Astrocyte of the spinal cord (primary cell): ENCODE measurements around the gene LY86.

Experiments
- DNase-seq: peaks from one replicate; pipeline ENCODE4 v3.0.0; 2011; ENCODE audit warnings: low read depth, low spot score
- H3K4me3 ChIP-seq: 2 replicates; pipeline ENCODE4 v1.5.1; 2011; ENCODE audit warnings: low read depth, mild to moderate bottlenecking, low read length, moderate library complexity
- CTCF ChIP-seq: IDR thresholded peaks from 2 replicates; pipeline ENCODE4 v1.5.1; 2012; ENCODE audit warnings: low read depth, mild to moderate bottlenecking, low read length, inconsistent platforms
- in situ Hi-C: cut with HindIII; loops from 2 replicates; pipeline ENCODE4 v1.10.0; 2017; ENCODE audit warnings: low sequenced_read_pairs

LY86 gene

DNA sequence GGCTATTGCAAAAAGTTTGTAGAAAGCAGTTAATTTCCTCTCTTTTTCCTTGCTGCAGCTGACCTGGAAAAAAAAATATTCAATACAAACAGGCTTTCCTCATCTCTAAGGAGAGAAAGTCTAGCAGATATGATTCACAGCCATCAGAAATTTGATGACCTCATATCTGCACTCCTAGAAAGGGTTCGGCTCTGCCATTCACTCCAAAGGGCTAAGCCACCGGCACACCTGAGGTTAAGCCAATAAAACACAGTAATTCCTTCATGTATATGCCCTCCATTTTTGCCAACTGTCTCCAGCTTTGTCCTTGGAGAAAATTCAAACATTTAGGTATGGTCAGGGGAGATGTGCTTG, 18.7 kb upstream of the LY86 start:
- no peak overlapping the region for H3K4me3 ChIP-seq
- in situ Hi-C loops = no loop called here
- no peak for DNase-seq
- TF ChIP-seq CTCF = no peak

- in situ Hi-C loops = no loop called here
- DNase-seq = no peak
- no peak for TF ChIP-seq CTCF
- H3K4me3 ChIP-seq = no peak overlapping the region
Measured at GRCh38 chr6:6570929-6571671, 17.4 kb upstream of the LY86 start.

GRCh38 chr6:6575143-6575542, 13.4 kb upstream of the LY86 start:
- TF ChIP-seq CTCF = no peak
- no peak for DNase-seq
- in situ Hi-C loops = no loop called here

GRCh38 chr6:6577735-6578134, 10.8 kb upstream of the LY86 start:
- no peak for DNase-seq
- no peak overlapping the region for H3K4me3 ChIP-seq
- in situ Hi-C loops = no loop called here
- no peak for TF ChIP-seq CTCF

More at GRCh38 chr6:6575143-6575542, 13.4 kb upstream of the LY86 start:
- no peak overlapping the region for H3K4me3 ChIP-seq

DNA sequence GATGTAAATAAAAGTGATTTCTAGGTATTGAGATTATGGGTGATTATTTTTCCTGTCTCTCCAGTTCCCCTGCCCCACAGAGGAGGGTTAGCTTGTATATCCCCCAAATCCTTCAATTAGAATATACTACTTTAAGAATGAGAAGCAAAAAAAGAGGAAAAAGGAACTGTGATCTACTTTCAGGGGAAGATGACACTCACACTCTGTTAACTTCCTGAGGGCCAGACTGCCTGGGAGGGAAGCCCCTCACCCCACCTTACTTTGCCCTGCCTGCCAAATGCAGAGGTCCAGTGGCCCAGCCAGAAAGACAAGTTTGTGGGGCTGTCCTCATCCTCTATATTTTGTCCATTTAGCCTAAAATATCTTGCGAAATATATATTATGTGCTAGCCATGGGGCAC, 9.2 kb upstream of the LY86 start:
- TF ChIP-seq CTCF = no peak
- no peak for DNase-seq
- no peak overlapping the region for H3K4me3 ChIP-seq
- in situ Hi-C loops = no loop called here

DNA sequence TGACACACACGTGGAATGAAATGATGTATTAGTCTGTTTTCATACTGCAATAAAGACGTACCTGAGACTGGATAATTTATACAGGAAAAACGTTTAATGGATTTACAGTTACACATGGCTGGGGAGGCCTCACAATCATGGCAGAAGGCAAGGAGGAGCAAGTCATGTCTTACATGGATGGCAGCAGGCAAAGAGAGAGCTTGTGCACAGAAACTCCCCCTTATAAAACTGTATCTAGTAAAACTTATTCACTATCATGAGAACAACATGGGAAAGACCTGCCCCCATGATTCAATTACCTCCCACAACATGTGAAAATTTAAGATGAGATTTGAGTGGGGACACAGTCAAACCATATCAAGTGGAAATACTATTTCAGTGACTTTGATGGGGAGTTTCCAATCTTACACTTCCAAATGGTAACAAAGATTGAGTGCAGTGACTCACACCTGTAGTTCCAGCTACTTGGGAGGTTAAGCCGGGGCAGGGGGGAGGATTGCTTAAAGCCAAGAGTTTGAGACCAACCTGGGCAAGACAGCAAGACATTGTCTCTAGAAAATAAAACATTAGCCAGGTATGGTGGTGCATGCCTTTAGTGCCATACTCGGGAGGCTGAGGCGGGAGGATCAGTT, 8.2 kb upstream of the LY86 start:
- H3K4me3 ChIP-seq = no peak overlapping the region
- no peak for DNase-seq
- in situ Hi-C loops = no loop called here
- TF ChIP-seq CTCF = no peak
